GM21529 (cell line): ENCODE results near the gene ATF5.
"Not testable (repeated sequence)": the region's sequence is repeated elsewhere in the genome, so short reads cannot be mapped to it uniquely, and the experiment has no call there.

Experiments used
- ATAC-seq: cut with Tn5 transposase; IDR thresholded peaks from one replicate; pipeline ENCODE4 v1.9.1; 2021; ENCODE audit not compliant: unreplicated experiment

The ATF5 gene

GRCh38 chr19:49944567-49944966, 15.6 kb downstream of the ATF5 start:
- ATAC-seq: not testable (repeated sequence)

- no peak for ATAC-seq
Measured at GRCh38 chr19:49946415-49946814, 17.4 kb downstream of the ATF5 start.

GRCh38 chr19:49949742-49950589, 21.0 kb downstream of the ATF5 start:
- no peak for ATAC-seq

GRCh38 chr19:49950590-49950948, 21.6 kb downstream of the ATF5 start:
- no peak for ATAC-seq

- no peak for ATAC-seq
Measured at GRCh38 chr19:49950956-49951526, 22.0 kb downstream of the ATF5 start.

GRCh38 chr19:49951806-49952478, 22.9 kb downstream of the ATF5 start:
- no peak for ATAC-seq

GRCh38 chr19:49952479-49952836, 23.5 kb downstream of the ATF5 start:
- no peak for ATAC-seq

- ATAC-seq: no peak
Measured at GRCh38 chr19:49952906-49953305, 23.9 kb downstream of the ATF5 start.

GRCh38 chr19:49953416-49953815, 24.4 kb downstream of the ATF5 start:
- no peak for ATAC-seq

- ATAC-seq: no peak
Measured at GRCh38 chr19:49954092-49954829, 25.3 kb downstream of the ATF5 start.

GRCh38 chr19:49954933-49955332, 25.9 kb downstream of the ATF5 start:
- no peak for ATAC-seq

GRCh38 chr19:49956115-49956495, 27.1 kb downstream of the ATF5 start:
- ATAC-seq: no peak

GRCh38 chr19:49957262-49957915, 28.4 kb downstream of the ATF5 start:
- no peak for ATAC-seq

GRCh38 chr19:49958144-49958543, 29.1 kb downstream of the ATF5 start:
- ATAC-seq: not testable (repeated sequence)

- ATAC-seq: not testable (repeated sequence)
Measured at GRCh38 chr19:49958596-49958995, 29.6 kb downstream of the ATF5 start.

GRCh38 chr19:49959892-49960291, 30.9 kb downstream of the ATF5 start:
- ATAC-seq: not testable (repeated sequence)

GRCh38 chr19:49960980-49961379, 32.0 kb downstream of the ATF5 start, which contains the start of gene SIGLEC11:
Gene SIGLEC11 (minus strand): TSS chr19:49961172. CDS start chr19:49961081, 91 bp downstream.
- ATAC-seq: not testable (repeated sequence)

GRCh38 chr19:49968279-49968922, 39.4 kb downstream of the ATF5 start:
- ATAC-seq: no peak

GRCh38 chr19:49969355-49969754, 40.4 kb downstream of the ATF5 start:
- ATAC-seq: not testable (repeated sequence)

GRCh38 chr19:49971991-49972411, 43.0 kb downstream of the ATF5 start:
- ATAC-seq: no peak
